IMR-90 (cell line): ENCODE data around the gene ZNF593. TPM values are rescaled to one million over a fixed set of nuclear protein-coding genes. Genes with fewer than 3 reads are reported as not detected.

Experiments
- ATAC-seq: fragments of 200-7000 bp; cut with Tn5 transposase; 2 replicates; pipeline ENCODE4 v1.9.1; 2020; ENCODE audit warnings: low read depth, mild to moderate bottlenecking, moderate library complexity
- BruUV-seq: library from RNA; stranded (reverse); fragments of 400-500 nt; replicated peaks from 2 replicates; lab custom pipeline; 2021; lab: Mats Ljungman, UMichigan
- CTCF ChIA-PET: fragments of 300-600 bp; formaldehyde crosslinking; extraction: SDS; loops from one replicate; lab custom pipeline; 2021; ENCODE audit warnings: antibody characterized with exemption; lab: Yijun Ruan, JAX
- POLR2A ChIA-PET: fragments of 300-600 bp; sonication (Branson Sonifier 250); formaldehyde crosslinking; loops from one replicate; lab custom pipeline; 2022; ENCODE audit warnings: antibody characterized with exemption; ENCODE audit not compliant: unreplicated experiment; lab: Charles Lee
- DNase-seq: peaks from one replicate; pipeline ENCODE4 v3.0.0; 2013
- H2AFZ ChIP-seq: replicated peaks from 2 replicates; pipeline ENCODE3; 2013; ENCODE audit warnings: low read length, mild to moderate bottlenecking; ENCODE audit not compliant: poor library complexity
- H2AK5ac ChIP-seq: 2 replicates; pipeline ENCODE4 v1.6.1; 2013; ENCODE audit warnings: low read depth, low read length, inconsistent platforms
- H2AK9ac ChIP-seq: replicated peaks from 2 replicates; pipeline ENCODE3; 2013; ENCODE audit warnings: mild to moderate bottlenecking, low read depth, low read length, moderate library complexity; ENCODE audit not compliant: poor library complexity
- H2BK120ac ChIP-seq: 2 replicates; pipeline ENCODE4 v1.6.1; 2013; ENCODE audit warnings: low read depth, low read length, inconsistent platforms
- H2BK15ac ChIP-seq: 3 replicates; pipeline ENCODE4 v1.6.1; 2013; ENCODE audit warnings: low read depth, low read length, inconsistent platforms
- H2BK20ac ChIP-seq: 2 replicates; pipeline ENCODE4 v1.6.1; 2013; ENCODE audit warnings: low read depth, mild to moderate bottlenecking, inconsistent platforms, low read length, moderate library complexity
- H2BK5ac ChIP-seq: 2 replicates; pipeline ENCODE4 v1.6.1; 2013; ENCODE audit warnings: mild to moderate bottlenecking, low read depth, low read length, inconsistent platforms; ENCODE audit not compliant: poor library complexity, severe bottlenecking
- H3K14ac ChIP-seq: replicated peaks from 2 replicates; pipeline ENCODE4 v1.6.1; 2013; ENCODE audit warnings: low read depth, low read length, inconsistent platforms
- H3K18ac ChIP-seq: 2 replicates; pipeline ENCODE4 v1.6.1; 2013; ENCODE audit warnings: low read depth, low read length, control low read depth
- H3K23ac ChIP-seq: 2 replicates; pipeline ENCODE4 v1.6.1; 2013; ENCODE audit warnings: low read depth, low read length, inconsistent platforms
- H3K27ac ChIP-seq: 2 replicates; pipeline ENCODE4 v1.5.1; 2013; ENCODE audit warnings: mild to moderate bottlenecking, control low read depth, low read length; ENCODE audit not compliant: insufficient read depth
- H3K27me3 ChIP-seq: 2 replicates; pipeline ENCODE4 v1.6.1; 2013; ENCODE audit warnings: low read length; ENCODE audit not compliant: control insufficient read depth, insufficient read depth
- H3K36me3 ChIP-seq: 2 replicates; pipeline ENCODE4 v1.6.1; 2013; ENCODE audit warnings: low read length, mixed read lengths; ENCODE audit not compliant: control insufficient read depth, insufficient read depth
- H3K4ac ChIP-seq: 2 replicates; pipeline ENCODE4 v1.6.1; 2013; ENCODE audit warnings: low read depth, low read length, inconsistent platforms
- H3K4me1 ChIP-seq: 2 replicates; pipeline ENCODE4 v1.6.1; 2013; ENCODE audit warnings: low read length, mixed read lengths; ENCODE audit not compliant: control insufficient read depth, insufficient read depth
- H3K4me2 ChIP-seq: 2 replicates; pipeline ENCODE4 v1.6.1; 2013; ENCODE audit warnings: low read depth, mild to moderate bottlenecking, control low read depth, low read length, moderate library complexity
- H3K4me3 ChIP-seq: 2 replicates; pipeline ENCODE4 v1.5.1; 2013; ENCODE audit warnings: low read depth, mild to moderate bottlenecking, control low read depth, low read length, moderate library complexity; ENCODE audit not compliant: insufficient read depth
- H3K56ac ChIP-seq: 2 replicates; pipeline ENCODE4 v1.6.1; 2013; ENCODE audit warnings: low read length, inconsistent platforms; ENCODE audit not compliant: insufficient read depth; ENCODE audit errors: extremely low read depth
- H3K79me1 ChIP-seq, 2 experiments: 2 replicates each; pipeline ENCODE4 v1.6.1; 2013; ENCODE audit warnings: low read length in 2 of 2, inconsistent platforms in 1 of 2, low read depth in 1 of 2
- H3K9ac ChIP-seq: 2 replicates; pipeline ENCODE4 v1.6.1; 2013; ENCODE audit warnings: low read depth, low read length, control low read depth
- H3K9me1 ChIP-seq: 2 replicates; pipeline ENCODE4 v1.6.1; 2013; ENCODE audit warnings: low read length, inconsistent platforms; ENCODE audit not compliant: insufficient read depth
- H3K9me3 ChIP-seq: 2 replicates; pipeline ENCODE4 v1.6.1; 2013; ENCODE audit warnings: low read length; ENCODE audit not compliant: control insufficient read depth, insufficient read depth
- H4K20me1 ChIP-seq: 2 replicates; pipeline ENCODE4 v1.6.1; 2013; ENCODE audit warnings: low read length, inconsistent platforms; ENCODE audit not compliant: insufficient read depth
- H4K5ac ChIP-seq: 2 replicates; pipeline ENCODE4 v1.6.1; 2013; ENCODE audit warnings: mild to moderate bottlenecking, low read depth, low read length, control low read depth
- H4K8ac ChIP-seq, 2 experiments: 2 replicates each; pipeline ENCODE4 v1.6.1; 2013; ENCODE audit warnings: low read depth in 2 of 2, low read length in 2 of 2, control low read depth in 1 of 2, inconsistent platforms in 1 of 2
- H4K91ac ChIP-seq: 2 replicates; pipeline ENCODE4 v1.6.1; 2013; ENCODE audit warnings: low read depth, low read length, inconsistent platforms; ENCODE audit not compliant: insufficient read depth
- POLR2A ChIP-seq: IDR thresholded peaks from 2 replicates; pipeline ENCODE4 v1.6.1; 2012; ENCODE audit warnings: mild to moderate bottlenecking, low read depth, low read length
- WGBS, 2 experiments: methylation state at CpG; one replicate each; pipeline versions ENCODE4 v1.1.5 to v1.1.7; 2013; ENCODE audit warnings: missing lambda C conversion rate in 2 of 2; ENCODE audit not compliant: insufficient read length in 1 of 2; ENCODE audit errors: extremely low coverage in 2 of 2; 5-methylcytosine and 5-hydroxymethylcytosine counted together
- dilution Hi-C: fragments of 300-500 bp; cut with HindIII; formaldehyde crosslinking; loops from one replicate; pipeline ENCODE4 v1.14.3; 2018; ENCODE audit warnings: low sequenced_read_pairs; ENCODE audit not compliant: unreplicated experiment
- in situ Hi-C: fragments of 300-500 bp; cut with MboI; formaldehyde crosslinking; loops from 3 replicates; pipeline ENCODE4 v1.14.3; 2019; ENCODE audit warnings: low sequenced_read_pairs, inconsistent platforms, mixed read lengths
- intact Hi-C: fragments of 100-400 bp; cut with micrococcal nuclease; formaldehyde crosslinking; loops from 2 replicates; pipeline ENCODE4 v1.10.0; 2022
- polyA plus RNA-seq, 3 experiments: library from polyadenylated mRNA; depleted of rRNA; stranded (reverse); fragments of >200 nt; gene quantifications; 2 replicates each; pipeline ENCODE4 v1.2.3, GENCODE V29; 2012; ENCODE audit warnings: low replicate concordance in 1 of 3
- total RNA-seq: library from RNA; depleted of rRNA; stranded (reverse); fragments of >200 nt; gene quantifications from 2 replicates; pipeline ENCODE4 v1.2.3, GENCODE V29; 2012

ZNF593 gene
- total and polyA plus RNA-seq, 2 of the 4 experiments (the other 2 are of a cell fraction) = 22.2 to 57.7 TPM

- POLR2A ChIA-PET = no interaction called here
- Histone ChIP-seq H3K9ac (no peak overlapping the region), H2AK5ac (no peak overlapping the region), H3K23ac (no peak overlapping the region), H2BK120ac (no peak overlapping the region), H3K4me1 (no peaks in the 10 kb centered on the region), H3K36me3 (no peaks in the 10 kb centered on the region), H4K8ac (no peak overlapping the region), H2BK15ac (no peak overlapping the region), H4K5ac (no peak overlapping the region), H3K79me1 (no peaks in the 10 kb centered on the region), H3K4me3 (no peak overlapping the region), H3K14ac (no peak overlapping the region), H3K27me3 (peaks cover 38% of the 10 kb centered on the region), H3K4me2 (no peak overlapping the region), H3K56ac (no peak overlapping the region), H2AK9ac (no peak overlapping the region), H3K9me3 (no peaks in the 10 kb centered on the region), H3K4ac (no peak overlapping the region), H3K18ac (no peak overlapping the region), H3K9me1 (no peaks in the 10 kb centered on the region), H2BK5ac (no peak overlapping the region), H3K27ac (no peak overlapping the region), H4K91ac (no peak overlapping the region), H2AFZ (no peak overlapping the region), H2BK20ac (no peak overlapping the region), H4K20me1 (no peaks in the 10 kb centered on the region)
- DNase-seq = no peak
- dilution Hi-C loops = no loop called here
- TF ChIP-seq POLR2A = no peak
- no TSS peak for BruUV-seq
- WGBS, 2 experiments = no CpG with 5 or more reads among the region's 5 CpGs
- ATAC-seq = no peak
- CTCF ChIA-PET = interaction anchor here (1.0 kb wide), 2 partner anchors 10 to 21 kb away, joined by 3 to 7 read pairs; partner anchors contain the start of gene CEP85
- in situ Hi-C loops = no loop called here
- intact Hi-C loops = no loop called here
These were observed 43.0 kb downstream of the ZNF593 start for GRCh38 chr1:26212726-26213125.
